Karpas-422 (cell line): ENCODE data around the gene GLIS1. TPM values are rescaled to one million over a fixed set of nuclear protein-coding genes. Genes with fewer than 3 reads are reported as not detected.

Source experiments
- DNase-seq: peaks from one replicate; pipeline ENCODE4 v3.0.0-alpha.2; 2015
- H2AFZ ChIP-seq: fragments of 200-600 bp; sonication (generic); 2 replicates; pipeline ENCODE4 v1.6.1; 2014; ENCODE audit warnings: antibody characterized with exemption, low read length, mixed read lengths
- H3K27ac ChIP-seq: fragments of 200-600 bp; sonication (generic); 2 replicates; pipeline ENCODE4 v1.5.1; 2014; ENCODE audit warnings: mild to moderate bottlenecking, low read length, moderate library complexity
- H3K27me3 ChIP-seq: fragments of 200-600 bp; sonication (generic); 2 replicates; pipeline ENCODE4 v1.6.1; 2014; ENCODE audit warnings: low read length, mixed read lengths
- H3K36me3 ChIP-seq: fragments of 200-600 bp; sonication (generic); 2 replicates; pipeline ENCODE4 v1.6.1; 2014; ENCODE audit warnings: low read length, mixed read lengths; ENCODE audit not compliant: insufficient read depth
- H3K4me1 ChIP-seq: fragments of 200-600 bp; sonication (generic); 2 replicates; pipeline ENCODE4 v1.6.1; 2014; ENCODE audit warnings: mild to moderate bottlenecking, low read length, mixed read lengths
- H3K4me2 ChIP-seq: fragments of 200-600 bp; sonication (generic); 2 replicates; pipeline ENCODE4 v1.6.1; 2014; ENCODE audit warnings: low read length, low read depth, mild to moderate bottlenecking; ENCODE audit not compliant: poor library complexity, severe bottlenecking
- H3K4me3 ChIP-seq: fragments of 200-600 bp; sonication (generic); 2 replicates; pipeline ENCODE4 v1.5.1; 2014; ENCODE audit warnings: mild to moderate bottlenecking, antibody characterized with exemption, low read length, mixed read lengths
- H3K79me2 ChIP-seq: fragments of 200-600 bp; sonication (generic); 2 replicates; pipeline ENCODE4 v1.6.1; 2014; ENCODE audit warnings: mild to moderate bottlenecking, low read length, mixed read lengths
- H3K9ac ChIP-seq: fragments of 200-600 bp; sonication (generic); 2 replicates; pipeline ENCODE4 v1.6.0; 2014; ENCODE audit warnings: low read length
- H3K9me2 ChIP-seq: fragments of 200-600 bp; sonication (generic), shearing (Covaris generic); replicated peaks from 2 replicates; pipeline ENCODE4 v1.6.0; 2014; ENCODE audit warnings: mild to moderate bottlenecking, low read length, moderate library complexity; ENCODE audit not compliant: insufficient read depth
- H3K9me3 ChIP-seq: fragments of 300-700, 200-600 bp; sonication (generic); 2 replicates; pipeline ENCODE4 v1.6.1; 2014; ENCODE audit warnings: low read length, mixed read lengths
- H4K20me1 ChIP-seq: fragments of 200-600 bp; sonication (generic); 2 replicates; pipeline ENCODE4 v1.6.1; 2014; ENCODE audit warnings: mild to moderate bottlenecking, antibody characterized with exemption, low read length, low read depth; ENCODE audit not compliant: insufficient read depth
- total RNA-seq: library from RNA; depleted of rRNA; stranded (reverse); fragments of >200 nt; shearing (Covaris generic); gene quantifications from 2 replicates; pipeline ENCODE4 v1.2.3, GENCODE V29; 2014; ENCODE audit warnings: low replicate concordance

GLIS1 gene
- total RNA-seq, 1 experiment from 2014 or later, result not detected

DNA sequence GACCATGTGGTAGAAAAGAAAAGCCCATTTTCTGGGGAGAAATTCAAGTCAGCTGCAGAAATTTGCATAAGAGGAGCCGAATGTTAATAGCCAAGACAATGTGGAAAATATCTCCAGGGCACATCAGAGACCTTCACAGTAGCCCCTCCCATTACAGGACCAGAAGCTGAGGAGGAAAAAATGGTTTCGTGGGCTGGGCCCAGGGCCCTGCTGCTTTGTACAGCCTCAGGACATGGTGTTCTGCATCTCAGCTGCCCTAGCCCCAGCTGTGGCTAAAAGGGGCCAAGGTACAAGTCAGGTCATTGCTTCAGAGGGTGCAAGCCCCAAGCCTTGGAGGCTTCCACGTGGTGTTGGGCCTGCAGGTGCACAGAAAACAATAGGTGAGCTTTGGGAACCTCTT lies 171.5 kb downstream of the GLIS1 start:
- Histone ChIP-seq H3K4me3 (no peak overlapping the region), H3K36me3 (no peaks in the 10 kb centered on the region), H3K4me2 (no peak overlapping the region), H3K27ac (no peak overlapping the region), H2AFZ (no peak overlapping the region), H3K79me2 (no peaks in the 10 kb centered on the region), H4K20me1 (no peaks in the 10 kb centered on the region), H3K9ac (no peak overlapping the region), H3K9me3 (no peaks in the 10 kb centered on the region), H3K9me2 (no peaks in the 10 kb centered on the region), H3K27me3 (no peaks in the 10 kb centered on the region), H3K4me1 (peaks cover 16% of the 10 kb centered on the region)
- DNase-seq, result no peak

DNA sequence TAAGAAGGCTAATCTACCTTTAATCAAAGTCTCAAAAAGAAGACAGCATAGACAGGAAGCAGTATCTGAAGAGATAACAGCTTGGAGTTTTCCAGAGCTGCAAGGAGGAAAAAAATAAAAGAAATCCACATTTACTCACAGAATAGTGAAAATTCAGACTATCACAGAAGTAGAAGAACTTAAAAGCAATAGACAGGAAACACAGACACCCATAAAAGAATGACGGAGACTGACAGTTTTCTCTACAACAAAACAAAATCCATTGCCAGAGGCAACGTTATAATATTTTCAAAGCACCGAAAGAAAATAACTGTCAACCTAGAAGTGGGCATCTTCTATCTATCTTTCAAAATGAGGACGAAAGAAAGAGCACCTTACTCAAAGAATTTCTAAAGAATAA lies 175.4 kb downstream of the GLIS1 start:
- H2AFZ ChIP-seq, result no peak overlapping the region
- H3K9me2 ChIP-seq, result no peaks in the 10 kb centered on the region
- H3K27ac ChIP-seq, result no peak overlapping the region
- H3K4me3 ChIP-seq, result no peak overlapping the region
- H4K20me1 ChIP-seq, result no peaks in the 10 kb centered on the region
- no peak overlapping the region for H3K4me2 ChIP-seq
- no peaks in the 10 kb centered on the region for H3K9me3 ChIP-seq
- no peaks in the 10 kb centered on the region for H3K27me3 ChIP-seq
- H3K9ac ChIP-seq, result no peak overlapping the region
- DNase-seq, result no peak
- no peaks in the 10 kb centered on the region for H3K79me2 ChIP-seq
- peaks cover 6% of the 10 kb centered on the region for H3K4me1 ChIP-seq
- H3K36me3 ChIP-seq, result no peaks in the 10 kb centered on the region

DNA sequence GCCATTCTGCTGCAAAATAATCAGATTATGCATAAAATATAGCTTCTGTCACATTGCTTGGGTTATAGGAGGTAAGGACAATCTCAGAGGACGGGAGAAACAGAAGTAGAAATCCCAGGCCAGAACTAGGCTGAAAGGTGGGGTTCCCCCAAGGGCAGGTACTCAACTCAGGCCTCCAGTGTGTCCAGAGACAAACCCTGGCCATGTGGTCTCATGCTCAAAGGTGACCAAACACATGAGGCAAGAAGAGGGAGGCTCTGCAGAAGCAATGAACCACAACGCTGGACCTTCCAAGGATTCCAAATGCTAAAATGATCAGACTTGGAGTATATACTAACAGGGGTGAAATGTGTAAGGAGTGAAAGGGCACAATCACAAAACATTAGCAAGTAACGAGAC lies 176.0 kb downstream of the GLIS1 start:
- Histone ChIP-seq H3K9me3 (no peaks in the 10 kb centered on the region), H3K4me1 (peaks cover 6% of the 10 kb centered on the region), H3K4me3 (no peak overlapping the region), H3K79me2 (no peaks in the 10 kb centered on the region), H3K9ac (no peak overlapping the region), H4K20me1 (no peaks in the 10 kb centered on the region), H3K27ac (no peak overlapping the region), H3K9me2 (no peaks in the 10 kb centered on the region), H3K4me2 (no peak overlapping the region), H2AFZ (no peak overlapping the region), H3K36me3 (no peaks in the 10 kb centered on the region), H3K27me3 (no peaks in the 10 kb centered on the region)
- DNase-seq, result no peak

DNA sequence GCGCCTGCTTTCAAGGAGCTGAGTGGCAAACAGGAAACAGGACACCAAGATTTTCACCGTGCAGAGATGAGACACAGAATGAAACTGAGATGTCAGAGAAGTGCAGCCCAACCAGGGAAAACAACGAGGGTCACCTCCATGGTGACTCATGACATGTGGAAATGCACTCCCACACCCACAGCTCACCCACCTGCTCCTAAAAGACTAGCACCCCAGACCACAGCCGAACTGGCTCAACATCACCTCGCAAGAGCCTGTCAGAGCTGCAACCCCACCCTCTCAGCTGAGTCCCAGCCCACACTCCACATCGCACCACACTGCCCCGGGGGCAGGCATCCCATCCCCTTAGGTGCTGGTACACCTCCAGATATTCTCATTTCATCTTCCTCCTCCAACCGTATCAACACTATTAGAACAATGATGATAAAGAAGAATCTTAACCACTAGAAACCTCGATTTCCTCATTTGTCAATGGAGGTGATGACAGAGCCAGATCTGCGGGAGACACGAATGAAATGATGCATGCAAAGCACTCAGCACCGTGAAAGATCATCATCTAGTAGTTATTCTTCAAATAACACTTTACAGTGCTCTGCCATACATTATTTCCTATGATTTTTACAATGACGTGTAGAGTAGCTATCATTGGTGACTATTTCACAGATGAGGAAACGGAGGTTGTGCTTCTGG lies 176.5 kb downstream of the GLIS1 start:
- Histone ChIP-seq H2AFZ (no peak overlapping the region), H4K20me1 (no peaks in the 10 kb centered on the region), H3K4me1 (peaks cover 6% of the 10 kb centered on the region), H3K9me3 (no peaks in the 10 kb centered on the region), H3K79me2 (no peaks in the 10 kb centered on the region), H3K9ac (no peak overlapping the region), H3K27me3 (no peaks in the 10 kb centered on the region), H3K9me2 (no peaks in the 10 kb centered on the region), H3K27ac (no peak overlapping the region), H3K4me3 (no peak overlapping the region), H3K36me3 (no peaks in the 10 kb centered on the region), H3K4me2 (no peak overlapping the region)
- no peak for DNase-seq

DNA sequence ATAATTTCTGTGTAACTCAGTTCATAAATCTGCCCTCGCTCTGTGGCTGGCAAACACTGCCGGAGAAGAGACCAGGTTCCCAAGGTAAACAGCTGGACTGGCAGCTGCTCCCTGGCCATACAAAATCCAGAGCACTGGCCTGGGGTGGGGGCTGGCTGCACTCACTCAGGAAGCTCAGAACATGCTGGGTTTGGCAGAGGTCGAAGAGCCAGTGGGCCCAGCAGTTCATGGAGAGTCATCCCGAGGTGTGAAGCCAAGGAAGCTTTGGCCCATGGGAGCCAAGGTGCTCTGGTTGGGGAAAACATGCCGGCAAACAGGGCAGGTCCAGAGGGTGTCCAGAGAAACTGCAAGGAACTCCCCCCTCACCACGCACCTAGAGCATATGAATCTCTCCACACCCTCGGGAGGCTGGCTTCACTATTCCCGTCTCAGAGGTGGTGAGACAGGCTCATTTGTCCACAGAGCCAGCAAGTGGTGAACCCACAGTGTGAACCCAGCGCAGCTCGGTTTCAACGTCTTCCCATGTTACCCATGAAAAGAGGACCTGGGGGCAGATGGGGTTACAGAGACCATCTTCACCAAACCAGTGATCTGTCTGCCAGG lies 177.4 kb downstream of the GLIS1 start:
- no peak overlapping the region for H2AFZ ChIP-seq
- no peaks in the 10 kb centered on the region for H3K36me3 ChIP-seq
- H3K9me2 ChIP-seq, result no peaks in the 10 kb centered on the region
- no peaks in the 10 kb centered on the region for H3K9me3 ChIP-seq
- no peak overlapping the region for H3K27ac ChIP-seq
- DNase-seq, result no peak
- peaks cover 6% of the 10 kb centered on the region for H3K4me1 ChIP-seq
- H3K9ac ChIP-seq, result no peak overlapping the region
- no peaks in the 10 kb centered on the region for H3K27me3 ChIP-seq
- no peaks in the 10 kb centered on the region for H3K79me2 ChIP-seq
- H3K4me2 ChIP-seq, result no peak overlapping the region
- no peaks in the 10 kb centered on the region for H4K20me1 ChIP-seq
- no peak overlapping the region for H3K4me3 ChIP-seq

DNA sequence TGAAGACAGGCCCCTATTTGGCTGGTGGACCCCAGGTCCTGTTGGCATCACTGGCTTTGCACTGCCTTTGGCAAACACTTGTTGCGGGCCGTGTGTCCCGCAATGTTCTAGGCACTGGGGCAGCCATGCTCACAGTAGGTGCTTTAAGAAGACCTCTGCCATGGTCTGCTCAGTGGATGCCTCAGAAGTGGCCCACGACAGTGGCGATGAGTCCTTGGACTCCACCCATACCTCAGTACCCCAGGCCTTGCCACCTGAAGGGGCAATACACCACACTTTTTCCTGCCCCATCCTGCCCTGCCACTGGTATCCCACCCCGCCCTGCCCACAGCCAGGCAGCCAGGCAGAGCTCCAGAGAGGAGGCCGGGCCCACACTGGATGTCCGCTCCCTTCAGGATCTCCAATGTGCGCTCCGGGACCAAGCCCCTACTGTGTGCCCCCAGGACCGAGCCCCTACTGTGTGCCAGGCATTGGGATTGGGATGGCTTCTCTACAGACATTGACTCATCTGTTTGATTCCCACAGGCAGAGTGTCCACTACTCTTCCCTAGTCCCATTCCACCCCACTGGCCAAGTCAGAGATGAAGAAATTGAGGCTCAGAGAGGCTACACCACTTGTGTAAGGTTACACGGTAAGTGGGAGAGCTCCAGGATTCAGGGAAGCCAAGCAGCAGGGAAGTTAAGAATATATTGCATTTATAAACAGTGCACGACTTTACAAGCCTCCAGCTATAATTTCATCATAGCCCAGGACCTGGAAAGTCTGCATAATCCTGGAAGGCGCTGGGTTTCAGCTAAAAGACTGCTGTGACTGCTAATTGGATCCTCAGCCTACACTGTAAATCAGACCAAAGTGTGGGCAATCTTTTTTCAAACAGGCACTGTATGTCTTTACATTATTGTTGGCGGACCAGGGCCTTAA lies 178.1 kb downstream of the GLIS1 start:
- H4K20me1 ChIP-seq, result no peaks in the 10 kb centered on the region
- H3K4me1 ChIP-seq, result peaks cover 6% of the 10 kb centered on the region
- H3K4me2 ChIP-seq, result no peak overlapping the region
- H3K9ac ChIP-seq, result no peak overlapping the region
- no peak overlapping the region for H3K4me3 ChIP-seq
- no peak overlapping the region for H3K27ac ChIP-seq
- H3K9me3 ChIP-seq, result no peaks in the 10 kb centered on the region
- no peaks in the 10 kb centered on the region for H3K79me2 ChIP-seq
- no peaks in the 10 kb centered on the region for H3K9me2 ChIP-seq
- no peaks in the 10 kb centered on the region for H3K36me3 ChIP-seq
- no peaks in the 10 kb centered on the region for H3K27me3 ChIP-seq
- no peak for DNase-seq
- no peak overlapping the region for H2AFZ ChIP-seq

DNA sequence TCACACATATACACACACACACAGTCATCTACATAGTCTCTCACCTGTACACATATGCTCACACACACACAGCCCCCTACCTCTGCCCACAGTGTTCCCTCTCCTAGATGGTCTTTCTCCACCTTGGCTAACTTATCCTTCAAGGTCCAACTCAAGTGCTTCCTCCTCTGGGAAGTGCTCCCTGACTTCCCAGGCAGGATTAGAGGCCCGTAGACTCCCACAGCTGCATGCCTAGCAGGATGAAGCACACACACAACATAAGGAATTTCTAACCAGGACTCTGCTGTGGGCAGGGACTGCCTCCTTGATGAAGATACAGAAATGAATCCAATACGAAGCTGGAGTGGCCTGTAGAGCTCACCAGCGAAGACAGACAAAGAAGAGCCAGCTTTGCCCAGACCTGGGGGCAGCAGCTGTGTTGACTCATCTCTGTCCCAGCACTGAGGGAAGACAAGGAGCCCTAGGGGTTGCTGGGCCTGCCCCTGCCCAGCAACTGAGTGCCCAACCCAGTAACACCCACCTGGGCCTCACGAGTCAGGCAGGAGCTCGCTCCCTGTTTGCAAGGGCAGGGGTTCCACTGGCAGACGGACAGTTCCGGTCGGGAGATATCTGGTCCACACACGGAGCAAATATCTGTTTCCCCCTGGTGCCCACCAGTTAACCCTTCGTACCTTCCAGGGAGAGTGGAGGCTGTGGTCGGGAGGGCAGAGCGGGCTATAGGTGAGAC lies 178.9 kb downstream of the GLIS1 start:
- no peak for DNase-seq
- Histone ChIP-seq H4K20me1 (no peaks in the 10 kb centered on the region), H3K4me1 (peaks cover 6% of the 10 kb centered on the region), H3K27ac (no peak overlapping the region), H3K79me2 (no peaks in the 10 kb centered on the region), H2AFZ (no peak overlapping the region), H3K9me3 (no peaks in the 10 kb centered on the region), H3K9ac (no peak overlapping the region), H3K4me2 (no peak overlapping the region), H3K27me3 (no peaks in the 10 kb centered on the region), H3K9me2 (no peaks in the 10 kb centered on the region), H3K36me3 (no peaks in the 10 kb centered on the region), H3K4me3 (no peak overlapping the region)

DNA sequence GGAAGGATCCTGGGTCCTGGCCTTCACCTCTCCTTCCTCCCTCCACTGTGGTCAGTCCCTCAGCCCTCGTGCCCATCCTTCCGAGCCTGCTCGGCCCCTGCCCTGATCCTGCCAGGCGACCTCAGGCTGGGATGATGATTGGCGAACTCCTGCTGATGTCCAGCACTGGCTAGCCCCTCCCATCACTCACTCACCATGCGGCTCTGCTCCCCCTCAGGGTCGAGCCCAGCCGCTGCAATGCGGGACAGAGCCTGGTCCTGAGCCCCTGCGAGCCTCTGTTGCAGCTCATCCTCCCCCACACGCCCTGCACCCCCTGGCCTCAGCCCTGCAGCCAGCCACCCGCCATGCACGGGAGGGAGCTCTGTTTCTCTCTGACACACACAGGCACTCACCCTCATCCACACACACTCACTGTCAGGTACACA lies 179.6 kb downstream of the GLIS1 start:
- Histone ChIP-seq H3K4me2 (no peak overlapping the region), H4K20me1 (no peaks in the 10 kb centered on the region), H2AFZ (no peak overlapping the region), H3K9me3 (no peaks in the 10 kb centered on the region), H3K27ac (no peak overlapping the region), H3K4me3 (no peak overlapping the region), H3K4me1 (peaks cover 6% of the 10 kb centered on the region), H3K36me3 (no peaks in the 10 kb centered on the region), H3K27me3 (no peaks in the 10 kb centered on the region), H3K9ac (no peak overlapping the region), H3K9me2 (no peaks in the 10 kb centered on the region), H3K79me2 (no peaks in the 10 kb centered on the region)
- DNase-seq, result no peak
